ENCODE results near the gene CRIM1.
A peak's percentile ranks its signal among the peaks of the same experiment; 100 is the strongest.

CRIM1 gene

GRCh38 chr2:36456227-36457175, 100.9 kb downstream of the CRIM1 start:
- DNase-seq: peak; percentile 87

GRCh38 chr2:36458106-36458505, 102.5 kb downstream of the CRIM1 start:
- no peak for DNase-seq

- peak; percentile 48 for DNase-seq
Observed at GRCh38 chr2:36459725-36460137, 104.2 kb downstream of the CRIM1 start.

- peak; percentile 93 for DNase-seq
Observed at GRCh38 chr2:36461039-36461681, 105.6 kb downstream of the CRIM1 start.

DNA sequence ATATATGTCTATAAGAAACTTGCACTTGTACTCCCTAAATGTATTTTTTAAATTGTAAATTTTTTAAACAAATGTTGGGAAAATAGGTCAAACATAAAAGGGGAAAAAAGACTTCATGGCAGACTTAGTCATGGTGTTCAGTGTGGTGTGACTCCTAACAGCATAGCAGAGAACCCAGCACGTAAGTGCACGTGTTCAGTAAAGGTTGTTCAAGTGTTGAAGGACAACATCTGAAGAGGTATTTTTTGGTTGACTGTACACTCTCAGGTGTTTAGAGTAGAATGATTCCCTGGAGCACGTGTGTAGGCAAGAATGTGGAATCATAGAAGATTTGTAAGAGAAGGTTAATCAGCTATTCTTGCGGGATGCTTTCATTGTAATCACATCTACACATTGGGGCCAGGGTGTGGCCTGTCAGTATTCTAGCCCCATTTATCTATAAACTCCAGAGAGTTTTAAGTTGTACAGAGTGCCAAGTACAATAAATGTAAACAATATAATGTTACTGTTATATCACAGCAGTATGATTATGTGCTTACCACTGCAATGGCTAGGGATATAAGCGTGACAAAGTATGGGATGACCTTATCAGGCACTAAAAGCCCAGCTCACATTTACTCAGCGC, 106.8 kb downstream of the CRIM1 start:
- no peak for DNase-seq

DNA sequence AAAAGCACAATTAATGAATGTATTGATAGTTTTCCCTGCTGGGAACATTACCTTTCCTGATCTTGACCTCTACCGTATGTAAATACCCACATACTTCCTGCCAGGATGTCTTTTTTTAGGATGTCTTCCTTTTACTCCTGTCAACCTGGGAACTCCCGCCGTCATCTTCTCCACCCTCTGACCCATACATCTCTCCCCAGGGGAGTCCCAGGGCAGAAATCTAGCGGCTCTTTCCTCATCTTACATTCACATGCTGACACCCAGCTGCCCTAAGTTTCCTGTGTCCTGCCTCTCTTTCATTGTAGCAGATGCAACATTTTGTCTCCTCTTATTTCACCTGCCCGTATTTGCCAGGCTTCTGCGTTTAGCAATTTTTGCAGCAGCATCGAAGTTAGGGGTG, 107.8 kb downstream of the CRIM1 start:
- DNase-seq: no peak

DNA sequence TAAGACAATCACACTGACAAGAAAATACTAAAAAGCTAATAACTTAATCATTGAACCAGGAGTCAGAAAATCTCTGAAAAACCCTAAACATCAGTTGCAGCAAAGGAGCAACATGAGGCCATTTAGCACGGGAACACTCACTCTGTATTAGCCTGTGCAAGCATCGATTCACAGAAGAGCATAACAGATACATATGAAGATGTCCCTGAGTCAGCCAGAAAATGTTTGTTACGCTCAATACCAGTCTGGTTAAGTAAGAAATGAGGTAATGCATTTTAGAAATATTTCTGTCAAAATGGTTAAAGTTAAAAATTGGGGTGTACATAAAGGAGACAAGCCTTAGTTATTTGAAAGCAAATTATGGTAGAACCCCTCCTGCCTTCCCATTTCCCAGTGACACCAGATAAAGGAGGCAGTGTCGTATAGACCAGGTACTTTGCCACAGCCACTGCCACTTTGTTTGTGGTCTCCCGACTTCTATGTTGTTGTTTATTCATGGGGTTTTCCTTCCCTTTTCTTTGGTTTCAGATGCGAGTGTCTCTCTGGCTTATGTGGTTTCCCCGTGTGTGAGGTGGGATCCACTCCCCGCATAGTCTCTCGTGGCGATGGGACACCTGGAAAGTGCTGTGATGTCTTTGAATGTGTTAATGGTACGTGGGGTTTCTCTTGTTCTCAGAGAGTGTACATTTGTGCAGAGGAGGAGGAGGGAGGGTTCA, 108.6 kb downstream of the CRIM1 start:
- DNase-seq: no peak

DNA sequence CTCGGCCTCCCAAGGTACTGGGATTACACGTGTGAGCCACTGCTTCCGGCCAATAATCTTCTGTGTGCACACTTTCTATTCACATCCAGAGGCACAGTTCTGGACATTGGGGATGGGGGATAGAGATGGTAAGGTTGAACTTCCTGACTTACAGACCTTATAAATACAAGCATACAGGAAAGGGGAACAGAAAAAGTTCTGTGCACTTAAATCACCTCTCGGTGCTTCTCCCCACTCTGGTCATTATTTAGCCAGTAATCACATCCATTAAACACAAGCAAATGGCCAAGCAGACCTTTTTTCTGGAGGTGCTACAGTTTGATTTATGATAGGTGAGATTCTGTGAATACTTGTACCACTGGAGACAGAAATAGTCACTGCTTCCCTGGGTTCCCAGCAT, 110.6 kb downstream of the CRIM1 start:
- DNase-seq: no peak

DNA sequence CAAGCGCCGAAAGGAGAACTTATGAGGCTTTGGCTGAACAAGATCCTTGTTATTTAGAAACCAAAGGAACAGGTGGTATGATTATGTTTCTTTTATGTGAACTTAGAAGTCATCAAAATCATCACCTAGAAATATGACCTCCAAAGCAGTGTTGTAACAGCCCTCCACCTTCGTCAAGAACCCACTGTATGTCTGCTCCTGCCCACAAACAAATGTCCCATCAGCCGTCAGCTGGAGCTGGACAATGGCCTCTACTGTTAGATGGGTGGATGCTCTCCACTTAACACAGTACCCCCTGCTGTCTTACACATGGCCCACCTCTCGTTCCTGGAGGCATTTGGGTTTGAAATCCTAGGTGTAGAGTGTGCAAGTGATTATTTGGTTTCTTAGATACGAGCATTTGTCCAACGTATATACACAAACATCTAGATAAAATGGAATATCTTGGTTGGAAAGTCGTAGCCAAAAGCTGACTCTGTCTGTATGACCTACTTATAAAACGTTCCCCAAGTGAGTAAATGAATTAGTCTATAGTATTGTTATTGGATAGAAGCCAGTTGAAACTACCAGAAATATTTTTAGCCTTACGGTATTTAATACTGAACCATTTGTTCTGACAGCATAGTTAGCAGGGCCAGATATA, 113.0 kb downstream of the CRIM1 start:
- peak; percentile 81 for DNase-seq

- no peak for DNase-seq
Observed at GRCh38 chr2:36469106-36469477, 113.5 kb downstream of the CRIM1 start.

DNA sequence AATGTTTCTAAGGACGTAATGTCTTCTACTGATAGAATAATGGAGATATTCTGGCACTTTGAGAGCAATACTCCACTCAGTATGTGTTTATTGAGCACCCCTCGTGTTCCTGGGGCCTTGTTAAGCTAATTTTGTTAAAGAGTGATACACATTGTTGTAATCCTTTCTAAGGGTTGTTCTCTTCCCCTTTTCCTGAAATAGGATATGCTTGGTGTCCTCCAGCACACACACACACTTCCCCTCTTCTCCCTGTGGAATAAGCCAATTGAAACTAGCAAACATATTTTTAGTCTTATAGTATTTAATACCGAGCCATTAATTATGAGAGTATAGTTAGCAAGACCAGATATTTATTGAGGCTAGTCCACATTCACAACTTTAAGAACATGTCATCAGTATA, 114.1 kb downstream of the CRIM1 start:
- no peak for DNase-seq

DNA sequence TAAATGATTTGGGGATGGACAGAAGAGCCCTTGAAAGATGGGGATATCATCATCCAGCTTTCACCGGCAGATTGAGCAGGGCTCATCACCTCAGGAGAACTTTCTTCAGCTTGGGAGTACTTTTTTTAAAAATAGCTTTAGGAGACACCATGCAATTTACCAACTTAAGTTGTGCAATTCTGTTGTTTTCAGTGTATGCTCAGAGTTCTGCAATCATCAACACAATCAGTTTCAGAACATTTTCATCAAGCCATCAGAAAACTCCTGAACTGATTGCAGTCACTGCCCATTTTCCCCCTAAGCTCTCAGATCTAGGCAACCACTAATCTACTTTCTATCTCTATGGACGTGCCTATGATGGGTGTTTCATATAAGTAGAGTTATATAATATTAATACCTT, 117.7 kb downstream of the CRIM1 start:
- no peak for DNase-seq

- peak; percentile 36 for DNase-seq
Observed at GRCh38 chr2:36476411-36476810, 120.8 kb downstream of the CRIM1 start.

DNA sequence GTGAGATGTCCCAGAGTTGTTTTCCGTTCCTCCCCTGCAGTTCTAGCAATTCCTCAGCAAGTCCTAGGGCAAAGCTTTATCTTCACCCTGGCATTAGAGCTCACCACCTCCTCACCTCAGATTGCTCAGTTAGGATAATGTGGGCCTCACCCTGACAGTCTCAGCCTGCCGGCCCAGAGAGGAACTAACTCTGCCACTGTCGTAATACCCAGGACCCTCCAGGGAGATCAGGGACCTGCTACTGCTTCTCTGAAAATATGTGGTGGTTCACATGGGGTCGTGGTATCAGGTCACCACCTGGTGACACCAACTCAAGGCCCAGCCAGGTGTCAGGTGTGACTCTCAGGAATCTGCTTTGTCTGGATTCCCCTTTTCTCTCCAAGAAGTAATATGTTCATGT, 121.7 kb downstream of the CRIM1 start:
- DNase-seq: no peak

GRCh38 chr2:36477746-36478145, 122.2 kb downstream of the CRIM1 start:
- DNase-seq: no peak

GRCh38 chr2:36478332-36478738, 122.8 kb downstream of the CRIM1 start:
- peak; percentile 92 for DNase-seq

DNA sequence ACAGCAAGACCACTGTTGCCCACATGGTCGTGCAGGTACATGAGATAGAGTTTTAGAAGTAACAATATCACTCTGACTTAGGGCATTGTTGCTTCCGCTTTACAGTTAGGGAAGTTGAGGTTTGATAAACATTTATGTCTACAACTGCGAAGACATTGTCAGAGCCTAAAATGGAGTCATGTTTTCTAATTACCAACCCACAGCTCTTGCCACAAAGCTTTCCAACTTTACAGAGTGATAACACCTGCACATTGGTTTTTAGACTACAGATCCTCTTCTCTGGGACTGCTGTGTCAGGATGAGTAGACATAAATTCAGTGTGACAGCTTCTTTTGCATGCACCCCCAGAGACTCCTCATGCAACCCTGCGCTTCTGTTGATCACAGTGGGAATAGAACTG, 123.4 kb downstream of the CRIM1 start:
- DNase-seq: no peak

GRCh38 chr2:36479406-36479805, 123.8 kb downstream of the CRIM1 start:
- no peak for DNase-seq

DNA sequence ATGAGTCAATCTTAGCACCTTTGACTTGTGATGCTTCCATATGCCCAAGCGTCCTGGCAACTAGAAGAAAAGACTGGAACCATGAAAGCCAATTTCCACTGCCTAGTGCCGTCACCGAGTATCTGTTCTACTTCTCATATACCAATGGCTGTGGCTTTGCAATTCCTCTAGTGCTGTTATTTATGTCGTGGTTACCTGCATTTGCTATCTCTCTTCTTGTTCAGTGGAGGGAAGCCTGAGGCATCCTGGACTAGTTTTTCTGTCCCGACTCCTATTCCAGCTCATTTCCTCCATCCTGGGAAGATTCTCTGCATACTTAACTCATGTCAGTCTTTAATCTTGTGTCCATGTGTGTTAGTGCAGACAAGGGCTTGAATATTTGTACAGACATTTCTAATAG, 124.5 kb downstream of the CRIM1 start:
- DNase-seq: no peak

- DNase-seq: no peak
Observed at GRCh38 chr2:36480636-36481035, 125.1 kb downstream of the CRIM1 start.

DNA sequence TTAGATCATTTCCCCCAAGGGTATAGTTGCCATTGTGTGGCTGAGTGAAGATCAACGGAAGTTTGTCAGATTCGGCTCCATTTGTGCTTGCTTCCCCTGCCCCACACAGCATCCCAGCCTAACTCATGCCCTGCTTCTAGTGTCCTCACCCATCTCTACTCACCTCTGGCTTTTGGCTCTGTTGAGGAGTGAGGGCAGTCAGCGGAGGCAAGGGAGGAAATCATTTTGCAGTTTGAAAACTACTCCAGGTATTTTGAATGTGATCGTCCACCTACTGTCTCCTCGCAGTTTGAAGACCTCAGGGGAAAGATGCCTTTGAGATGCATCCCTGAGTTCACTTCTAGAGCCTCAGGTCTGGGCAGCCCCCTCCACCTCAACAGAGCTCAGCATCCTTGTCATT, 126.1 kb downstream of the CRIM1 start:
- DNase-seq: no peak

- peak; percentile 76 for DNase-seq
Observed at GRCh38 chr2:36482576-36483214, 127.1 kb downstream of the CRIM1 start.
